Glutamatergic neuron (in vitro differentiated cells): ENCODE data around the gene PXK. TPM values are rescaled to one million over a fixed set of nuclear protein-coding genes. Genes with fewer than 3 reads are reported as not detected.

ENCODE experiments used
- DNase-seq: peaks from one replicate; pipeline ENCODE4 v3.0.0; 2022
- H3K27ac Mint-ChIP-seq: one replicate; pipeline ENCODE4 v1.8.0; 2020; ENCODE audit warnings: mild to moderate bottlenecking, mixed read lengths, inconsistent platforms; ENCODE audit not compliant: unreplicated experiment
- H3K27me3 Mint-ChIP-seq: one replicate; pipeline ENCODE4 v1.8.0; 2020; ENCODE audit warnings: mild to moderate bottlenecking, moderate library complexity, mixed read lengths, inconsistent platforms; ENCODE audit not compliant: unreplicated experiment
- H3K36me3 Mint-ChIP-seq: one replicate; pipeline ENCODE4 v1.8.0; 2020; ENCODE audit warnings: mild to moderate bottlenecking, mixed read lengths, inconsistent platforms; ENCODE audit not compliant: unreplicated experiment
- H3K4me1 Mint-ChIP-seq: one replicate; pipeline ENCODE4 v1.8.0; 2020; ENCODE audit warnings: mild to moderate bottlenecking, low read depth, mixed read lengths, inconsistent platforms; ENCODE audit not compliant: unreplicated experiment
- H3K4me3 Mint-ChIP-seq: one replicate; pipeline ENCODE4 v1.8.0; 2020; ENCODE audit warnings: mild to moderate bottlenecking, mixed read lengths, inconsistent platforms; ENCODE audit not compliant: unreplicated experiment
- H3K9me3 Mint-ChIP-seq: one replicate; pipeline ENCODE4 v1.8.0; 2020; ENCODE audit warnings: mild to moderate bottlenecking, moderate library complexity, mixed read lengths, inconsistent platforms; ENCODE audit not compliant: unreplicated experiment
- CTCF ChIP-seq: fragments of 200-600 bp; sonication (generic); IDR thresholded peaks from one replicate; pipeline ENCODE4 v1.5.0; 2021; ENCODE audit not compliant: partially characterized antibody, unreplicated experiment
- total RNA-seq: library from RNA; stranded (reverse); fragmentation: NEBNext Ultra II Directional; extraction: Animal tissue kit (Norgen Biotek cat#: 25700); gene quantifications from one replicate; pipeline ENCODE4 v1.2.1, GENCODE V29; 2021; ENCODE audit not compliant: unreplicated experiment

PXK gene
- total RNA-seq, 1 donor from 2014 or later = 14.0 TPM

- Mint-ChIP-seq H3K4me1 (no peaks in the 10 kb centered on the region), H3K9me3 (peaks cover 2% of the 10 kb centered on the region), H3K27me3 (peaks cover 2% of the 10 kb centered on the region), H3K4me3 (no peak overlapping the region), H3K27ac (no peak overlapping the region), H3K36me3 (peaks cover 3% of the 10 kb centered on the region)
- no peak for DNase-seq
- peak; percentile 80 for TF ChIP-seq CTCF
These were observed 82.0 kb downstream of the PXK start for GRCh38 chr3:58414538-58415197.

- TF ChIP-seq CTCF = no peak
- DNase-seq = no peak
- Mint-ChIP-seq H3K27ac (no peak overlapping the region), H3K4me3 (no peak overlapping the region), H3K4me1 (no peaks in the 10 kb centered on the region), H3K36me3 (no peaks in the 10 kb centered on the region), H3K27me3 (peaks cover 2% of the 10 kb centered on the region), H3K9me3 (peaks cover 2% of the 10 kb centered on the region)
These were observed 83.5 kb downstream of the PXK start for GRCh38 chr3:58416191-58416590.

GRCh38 chr3:58417075-58417474 lies 84.4 kb downstream of the PXK start:
- TF ChIP-seq CTCF = no peak
- no peaks in the 10 kb centered on the region for H3K36me3 Mint-ChIP-seq
- H3K27ac Mint-ChIP-seq = no peak overlapping the region

GRCh38 chr3:58418227-58418626 lies 85.5 kb downstream of the PXK start:
- no peak for DNase-seq
- peaks cover 5% of the 10 kb centered on the region for H3K9me3 Mint-ChIP-seq
- no peak overlapping the region for H3K27ac Mint-ChIP-seq
- TF ChIP-seq CTCF = no peak
- no peak overlapping the region for H3K4me3 Mint-ChIP-seq
- no peaks in the 10 kb centered on the region for H3K27me3 Mint-ChIP-seq
- no peaks in the 10 kb centered on the region for H3K4me1 Mint-ChIP-seq
- no peaks in the 10 kb centered on the region for H3K36me3 Mint-ChIP-seq

More at GRCh38 chr3:58417075-58417474, 84.4 kb downstream of the PXK start:
- Mint-ChIP-seq H3K9me3 (peaks cover 2% of the 10 kb centered on the region), H3K27me3 (peaks cover 2% of the 10 kb centered on the region), H3K4me1 (no peaks in the 10 kb centered on the region), H3K4me3 (no peak overlapping the region)
- DNase-seq = no peak

- Mint-ChIP-seq H3K36me3 (no peaks in the 10 kb centered on the region), H3K4me1 (no peaks in the 10 kb centered on the region), H3K9me3 (peaks cover 5% of the 10 kb centered on the region), H3K27ac (no peak overlapping the region), H3K4me3 (no peak overlapping the region), H3K27me3 (no peaks in the 10 kb centered on the region)
- no peak for DNase-seq
- TF ChIP-seq CTCF = no peak
These were observed 87.3 kb downstream of the PXK start for GRCh38 chr3:58419780-58420507.
